H1 (cell line): Measurements from ENCODE around the gene AGPS. TPM values are rescaled to one million over a fixed set of nuclear protein-coding genes. Genes with fewer than 3 reads are reported as not detected.
A peak's percentile ranks its signal among the peaks of the same experiment; 100 is the strongest.

ENCODE experiments used
- CTCF ChIA-PET: fragments of 300-600 bp; sonication (Branson Sonifier 250); formaldehyde crosslinking; loops from one replicate; lab custom pipeline; 2021; ENCODE audit not compliant: partially characterized antibody; lab: Charles Lee
- POLR2A ChIA-PET: fragments of 300-600 bp; sonication (Branson Sonifier 250); formaldehyde crosslinking; loops from one replicate; lab custom pipeline; 2021; ENCODE audit warnings: inconsistent platforms; ENCODE audit not compliant: partially characterized antibody; lab: Charles Lee
- DNase-seq, 2 experiments: peaks; one replicate each; pipeline versions ENCODE4 v3.0.0 to v3.0.0-alpha.2; 2010 to 2022; ENCODE audit warnings: low spot score in 2 of 2, low read depth in 1 of 2, mixed read lengths in 1 of 2
- FAIRE-seq: peaks from 2 replicates; lab custom pipeline; 2011; peaks lifted over from hg19 to GRCh38; lab: Jason Lieb, UNC
- H2AFZ ChIP-seq: 2 replicates; pipeline ENCODE4 v1.8.1; 2012; ENCODE audit warnings: low read length, inconsistent platforms
- H2AK5ac ChIP-seq: 2 replicates; pipeline ENCODE4 v1.6.1; 2013; ENCODE audit warnings: low read depth, low read length
- H2BK120ac ChIP-seq: replicated peaks from 2 replicates; pipeline ENCODE3; 2013; ENCODE audit warnings: low read depth, low read length, inconsistent platforms
- H2BK12ac ChIP-seq: 2 replicates; pipeline ENCODE4 v1.6.1; 2013; ENCODE audit warnings: low read depth, low read length
- H2BK15ac ChIP-seq: 2 replicates; pipeline ENCODE4 v1.6.1; 2013; ENCODE audit warnings: low read length
- H2BK20ac ChIP-seq: 2 replicates; pipeline ENCODE4 v1.6.1; 2013; ENCODE audit warnings: low read length
- H2BK5ac ChIP-seq: 2 replicates; pipeline ENCODE4 v1.6.1; 2013; ENCODE audit warnings: low read depth, low read length
- H3K14ac ChIP-seq: 2 replicates; pipeline ENCODE4 v1.6.1; 2013; ENCODE audit warnings: inconsistent platforms; ENCODE audit not compliant: insufficient read length
- H3K18ac ChIP-seq: 2 replicates; pipeline ENCODE4 v1.6.1; 2013; ENCODE audit warnings: low read length; ENCODE audit errors: extremely low read depth
- H3K23ac ChIP-seq: 2 replicates; pipeline ENCODE4 v1.6.1; 2013; ENCODE audit warnings: inconsistent platforms; ENCODE audit not compliant: insufficient read length
- H3K23me2 ChIP-seq: 2 replicates; pipeline ENCODE4 v1.6.1; 2013; ENCODE audit warnings: low read depth, low read length
- H3K27ac ChIP-seq: 2 replicates; pipeline ENCODE4 v1.6.1; 2011; ENCODE audit warnings: low read depth, low read length, inconsistent platforms
- H3K27me3 ChIP-seq, 4 experiments: replicated peaks in 1 of 4; 1 replicate in 1 of 4; 2 replicates in 3 of 4; pipeline versions ENCODE4 v1.6.1 to v1.8.1; 2011 to 2013; ENCODE audit warnings: low read length in 3 of 4, mild to moderate bottlenecking in 3 of 4, inconsistent platforms in 2 of 4, mixed read lengths in 2 of 4, moderate library complexity in 1 of 4; ENCODE audit not compliant: control insufficient read depth in 3 of 4, insufficient read depth in 3 of 4; ENCODE audit errors: extremely low read depth in 1 of 4
- H3K36me3 ChIP-seq, 4 experiments: 2 replicates each; pipeline versions ENCODE4 v1.6.1 to v1.8.1; 2011 to 2013; ENCODE audit warnings: mild to moderate bottlenecking in 4 of 4, low read length in 3 of 4, moderate library complexity in 2 of 4, control low read depth in 1 of 4, inconsistent platforms in 1 of 4; ENCODE audit not compliant: insufficient read depth in 4 of 4, control insufficient read depth in 2 of 4
- H3K4ac ChIP-seq: replicated peaks from 2 replicates; pipeline ENCODE3; 2013; ENCODE audit warnings: low read length, low read depth, mixed read lengths, inconsistent platforms; ENCODE audit not compliant: insufficient read length
- H3K4me1 ChIP-seq, 4 experiments: replicated peaks in 1 of 4; 1 replicate in 1 of 4; 2 replicates in 3 of 4; pipeline versions ENCODE4 v1.6.1 to v1.8.1; 2011 to 2013; ENCODE audit warnings: low read length in 3 of 4, inconsistent platforms in 2 of 4, mixed read lengths in 1 of 4; ENCODE audit not compliant: insufficient read depth in 4 of 4, control insufficient read depth in 3 of 4
- H3K4me2 ChIP-seq, 2 experiments: 2 replicates each; pipeline versions ENCODE4 v1.6.1 to v1.8.1; 2011 to 2013; ENCODE audit warnings: low read depth in 2 of 2, low read length in 2 of 2, control low read depth in 1 of 2, inconsistent platforms in 1 of 2, mild to moderate bottlenecking in 1 of 2; ENCODE audit not compliant: insufficient read depth in 1 of 2
- H3K4me3 ChIP-seq, 4 experiments: fragments of 200-600, 300-600 bp in 1 of 4; sonication (generic), shearing (Covaris generic), sonication (Bioruptor Twin) in 1 of 4; 2 replicates each; pipeline versions ENCODE4 v1.5.1 to v1.8.1; 2011 to 2016; ENCODE audit warnings: low read length in 4 of 4, low read depth in 3 of 4, control low read depth in 2 of 4, inconsistent platforms in 2 of 4, mild to moderate bottlenecking in 2 of 4, mixed read lengths in 1 of 4, moderate library complexity in 1 of 4; ENCODE audit not compliant: insufficient read depth in 2 of 4; ENCODE audit errors: extremely low read depth in 1 of 4
- H3K56ac ChIP-seq: replicated peaks from 2 replicates; pipeline ENCODE3; 2013; ENCODE audit warnings: low read depth, mild to moderate bottlenecking, mixed read lengths, low read length, inconsistent platforms; ENCODE audit not compliant: insufficient read length
- H3K79me1 ChIP-seq: 2 replicates; pipeline ENCODE4 v1.6.1; 2013; ENCODE audit warnings: low read depth, low read length, control low read depth
- H3K79me2 ChIP-seq, 2 experiments: 2 replicates each; pipeline versions ENCODE4 v1.6.1 to v1.8.1; 2012 to 2013; ENCODE audit warnings: low read length in 2 of 2, mild to moderate bottlenecking in 2 of 2, inconsistent platforms in 1 of 2; ENCODE audit not compliant: insufficient read depth in 2 of 2, control insufficient read depth in 1 of 2
- H3K9ac ChIP-seq, 4 experiments: replicated peaks in 1 of 4; 1 replicate in 1 of 4; 2 replicates in 3 of 4; pipeline versions ENCODE4 v1.6.1 to v1.8.1; 2011 to 2013; ENCODE audit warnings: low read depth in 3 of 4, low read length in 3 of 4, control low read depth in 2 of 4, mild to moderate bottlenecking in 2 of 4, moderate library complexity in 2 of 4, inconsistent platforms in 1 of 4; ENCODE audit errors: extremely low read depth in 1 of 4
- H3K9me3 ChIP-seq, 2 experiments: 2 replicates each; pipeline versions ENCODE4 v1.6.1 to v1.8.1; 2012 to 2013; ENCODE audit warnings: mild to moderate bottlenecking in 2 of 2, moderate library complexity in 2 of 2, control low read depth in 1 of 2, inconsistent platforms in 1 of 2, low read depth in 1 of 2, low read length in 1 of 2, mixed read lengths in 1 of 2; ENCODE audit not compliant: insufficient read depth in 2 of 2
- H4K20me1 ChIP-seq, 2 experiments: replicated peaks in 1 of 2; 2 replicates each; pipeline versions ENCODE3 to v1.8.1; 2011 to 2013; ENCODE audit warnings: inconsistent platforms in 2 of 2, low read length in 2 of 2, mild to moderate bottlenecking in 1 of 2; ENCODE audit not compliant: insufficient read depth in 2 of 2, control insufficient read depth in 1 of 2
- H4K5ac ChIP-seq: 2 replicates; pipeline ENCODE4 v1.6.1; 2013; ENCODE audit warnings: low read length, low read depth, mixed read lengths, inconsistent platforms; ENCODE audit not compliant: insufficient read length
- H4K8ac ChIP-seq: 2 replicates; pipeline ENCODE4 v1.8.0; 2013; ENCODE audit warnings: mild to moderate bottlenecking, moderate library complexity, low read length, inconsistent platforms; ENCODE audit not compliant: insufficient read depth; ENCODE audit errors: extremely low read depth
- H4K91ac ChIP-seq: replicated peaks from 2 replicates; pipeline ENCODE3; 2013; ENCODE audit warnings: low read length, mixed read lengths, inconsistent platforms; ENCODE audit not compliant: insufficient read length
- ASH2L ChIP-seq: fragments of 200-600, 300-600 bp; sonication (generic); IDR thresholded peaks from one replicate; pipeline ENCODE4 v1.7.1; 2017; ENCODE audit warnings: low read length
- KDM4A ChIP-seq: IDR thresholded peaks from one replicate; pipeline ENCODE4 v1.7.1; 2012; ENCODE audit warnings: low read depth, mild to moderate bottlenecking, moderate library complexity, low read length, inconsistent platforms; ENCODE audit not compliant: severe bottlenecking
- KDM5A ChIP-seq: fragments of 200-600 bp; IDR thresholded peaks from 2 replicates; pipeline ENCODE4 v1.7.1; 2012; ENCODE audit warnings: mild to moderate bottlenecking, low read length, inconsistent platforms, mixed read lengths
- RAD21 ChIP-seq, 2 experiments: IDR thresholded peaks in 1 of 2; conservative IDR thresholded peaks in 1 of 2; 2 replicates each; pipeline ENCODE4 v1.6.1; 2011; ENCODE audit warnings: low read depth in 2 of 2, low read length in 2 of 2, improper control_type of control experiment in 1 of 2, inconsistent platforms in 1 of 2, mild to moderate bottlenecking in 1 of 2, moderate library complexity in 1 of 2
- RFX5 ChIP-seq: IDR thresholded peaks from 2 replicates; pipeline ENCODE4 v1.6.1; 2011; ENCODE audit warnings: low read depth, low read length, improper control_type of control experiment, borderline replicate concordance
- TAF1 ChIP-seq: IDR thresholded peaks from 2 replicates; pipeline ENCODE4 v1.6.1; 2011; ENCODE audit warnings: mild to moderate bottlenecking, low read depth, low read length
- WGBS, 2 experiments: shearing (Covaris generic) in 1 of 2; methylation state at CpG; one replicate each; pipeline versions ENCODE4 v1.1.6 to v1.1.7; 2013 to 2015; ENCODE audit warnings: low lambda C conversion rate in 2 of 2, mixed read lengths in 2 of 2, inconsistent platforms in 1 of 2, low coverage in 1 of 2, missing lambda C conversion rate in 1 of 2; ENCODE audit not compliant: insufficient replicate concordance in 2 of 2, insufficient coverage in 1 of 2, insufficient read length in 1 of 2; ENCODE audit errors: extremely low coverage in 1 of 2, missing lambda C conversion rate in 1 of 2; 5-methylcytosine and 5-hydroxymethylcytosine counted together
- polyA plus RNA-seq, 7 experiments: library from polyadenylated mRNA; depleted of rRNA in 3 of 7; stranded (reverse) in 5 of 7; unstranded in 2 of 7; fragments of >200 nt in 5 of 7; fragments of 200-250 nt in 2 of 7; gene quantifications; 1 replicate in 5 of 7; 2 replicates in 1 of 7; 4 replicates in 1 of 7; pipeline versions ENCODE4 v1.2.1 to v1.2.3, GENCODE V29; 2011 to 2013; ENCODE audit warnings: missing spikeins in 2 of 7, mixed read lengths in 2 of 7
- total RNA-seq: library from RNA; stranded (reverse); fragmentation: NEBNext Ultra II Directional; extraction: Animal tissue kit (Norgen Biotek cat#: 25700); gene quantifications from 2 replicates; pipeline ENCODE4 v1.2.1, GENCODE V29; 2021

The AGPS gene
- total and polyA plus RNA-seq, 2 of the 8 experiments (the other 6 are each of a cell fraction or from before 2014, with no cell fraction given) = 7.3 to 57.8 TPM

- H3K27me3 ChIP-seq = no peaks in the 10 kb centered on the region
- no peak overlapping the region for H3K56ac ChIP-seq
- H3K14ac ChIP-seq = no peak overlapping the region
- no peaks in the 10 kb centered on the region for H3K36me3 ChIP-seq
- no peak overlapping the region for H3K27ac ChIP-seq
- no peak overlapping the region for H2BK15ac ChIP-seq
- DNase-seq (no peak), FAIRE-seq (no peak)
- no peak overlapping the region for H4K91ac ChIP-seq
- H3K4me3 ChIP-seq = no peak overlapping the region
- H3K4me1 ChIP-seq = peaks cover 0 to 2% (median 0%) of the 10 kb centered on the region in 4 experiments; a peak in 1 of 7 replicates
- H2AFZ ChIP-seq = no peak overlapping the region
- H4K20me1 ChIP-seq = peaks cover 1 to 2% of the 10 kb centered on the region in 2 experiments
- H3K9me3 ChIP-seq = no peaks in the 10 kb centered on the region
- no peak overlapping the region for H3K18ac ChIP-seq
- no peak overlapping the region for H3K4ac ChIP-seq
- TF ChIP-seq KDM4A (no peak), TAF1 (no peak), RFX5 (no peak), KDM5A (no peak), ASH2L (no peak), RAD21 (IDR thresholded peaks at IDR 0.05 in 1 of 2, conservative IDR thresholded peaks at IDR 0.05 in 1 of 2; ENCODE audit: low read depth in 2 of 2, low read length in 2 of 2) (no peak)
- H2BK12ac ChIP-seq = no peak overlapping the region
- 83% methylated on average over 3 of the region's 3 CpGs; no CpG with 5 or more reads in 1 of the 2 experiments for WGBS, 2 experiments
- peaks cover 0 to 70% of the 10 kb centered on the region in 2 experiments; a peak in 3 of 4 replicates for H3K79me2 ChIP-seq
- no peak overlapping the region for H2AK5ac ChIP-seq
- no peak overlapping the region for H4K8ac ChIP-seq
- no peak overlapping the region for H2BK5ac ChIP-seq
- H4K5ac ChIP-seq = no peak overlapping the region
- no peak overlapping the region for H2BK120ac ChIP-seq
- H3K9ac ChIP-seq = no peak overlapping the region
- CTCF ChIA-PET = interaction anchor here (0.7 to 2.0 kb wide), 2 partner anchors 10 to 11 kb away, joined by 3 to 10 read pairs; no protein-coding TSS in a partner anchor
- H3K23ac ChIP-seq = no peak overlapping the region
- H2BK20ac ChIP-seq = no peak overlapping the region
- 0 out of 2 replicates have a peak, but pooled peaks cover 2% of the 10 kb centered on the region for H3K79me1 ChIP-seq
- POLR2A ChIA-PET = no interaction called here
- peak overlapping the region; percentile 43 to 64 for H3K4me2 ChIP-seq
- peaks cover 9% of the 10 kb centered on the region; the same call in 1 of the 2 replicates for H3K23me2 ChIP-seq
Measured at GRCh38 chr2:177394594-177394973, 2.0 kb downstream of the AGPS start.
